MM.1S (cell line): ENCODE measurements around the gene CEP68.

Experiments used
- DNase-seq: peaks from one replicate; pipeline ENCODE4 v3.0.0-alpha.2; 2015
- H2AFZ ChIP-seq: fragments of 300-600 bp; sonication (generic); 2 replicates; pipeline ENCODE4 v1.6.0; 2016; ENCODE audit warnings: antibody characterized with exemption, low read length
- H3F3A ChIP-seq: fragments of 300-600 bp; sonication (generic); 2 replicates; pipeline ENCODE4 v1.6.1; 2016; ENCODE audit warnings: mild to moderate bottlenecking, antibody characterized with exemption, low read length, moderate library complexity, mixed read lengths; ENCODE audit not compliant: insufficient read depth
- H3K27ac ChIP-seq: fragments of 300-600 bp; sonication (generic); 2 replicates; pipeline ENCODE4 v1.5.1; 2016; ENCODE audit warnings: mild to moderate bottlenecking, low read length
- H3K27me3 ChIP-seq: fragments of 300-600 bp; sonication (generic); replicated peaks from 2 replicates; pipeline ENCODE4 v1.6.0; 2016; ENCODE audit warnings: low read length; ENCODE audit not compliant: insufficient read depth
- H3K36me3 ChIP-seq: fragments of 300-600 bp; sonication (generic); replicated peaks from 2 replicates; pipeline ENCODE4 v1.6.1; 2016; ENCODE audit warnings: mild to moderate bottlenecking, low read length, mixed read lengths; ENCODE audit not compliant: insufficient read depth
- H3K4me1 ChIP-seq: fragments of 300-600 bp; sonication (generic); 2 replicates; pipeline ENCODE4 v1.6.1; 2016; ENCODE audit warnings: low read length, mixed read lengths
- H3K4me2 ChIP-seq: fragments of 300-600 bp; sonication (generic); 2 replicates; pipeline ENCODE4 v1.6.0; 2016; ENCODE audit warnings: low read depth, low read length
- H3K4me3 ChIP-seq: fragments of 300-600 bp; sonication (generic); 2 replicates; pipeline ENCODE4 v1.5.1; 2016; ENCODE audit warnings: low read length, mixed read lengths
- H3K79me2 ChIP-seq: fragments of 300-600 bp; sonication (generic); 2 replicates; pipeline ENCODE4 v1.6.1; 2016; ENCODE audit warnings: mixed run types, low read length, mixed read lengths
- H3K9ac ChIP-seq: fragments of 300-600 bp; sonication (generic); 2 replicates; pipeline ENCODE4 v1.6.1; 2016; ENCODE audit warnings: low read length, mixed read lengths
- H3K9me2 ChIP-seq: fragments of 300-600 bp; sonication (generic); replicated peaks from 2 replicates; pipeline ENCODE4 v1.6.1; 2016; ENCODE audit warnings: mild to moderate bottlenecking, low read length, mixed read lengths; ENCODE audit not compliant: insufficient read depth
- H3K9me3 ChIP-seq: fragments of 300-600 bp; sonication (generic); replicated peaks from 2 replicates; pipeline ENCODE4 v1.6.1; 2016; ENCODE audit warnings: mild to moderate bottlenecking, low read length, mixed read lengths; ENCODE audit not compliant: insufficient read depth
- H4K20me1 ChIP-seq: fragments of 300-600 bp; sonication (generic); 2 replicates; pipeline ENCODE4 v1.6.1; 2016; ENCODE audit warnings: mild to moderate bottlenecking, low read length, moderate library complexity, mixed read lengths; ENCODE audit not compliant: insufficient read depth
- EZH2 ChIP-seq: fragments of 300-600 bp; sonication (generic); optimal IDR thresholded peaks from 2 replicates; pipeline ENCODE3; 2017; ENCODE audit warnings: low read depth, mild to moderate bottlenecking, antibody characterized with exemption, low read length, mixed read lengths
- EZH2phosphoT487 ChIP-seq: fragments of 300-600 bp; sonication (generic); IDR thresholded peaks from 2 replicates; pipeline ENCODE4 v1.6.1; 2018; ENCODE audit warnings: antibody characterized with exemption, low read length
- TF ChIP-seq, protein P1 (sequence below): fragments of 300-600 bp; sonication (generic); IDR thresholded peaks from 2 replicates; pipeline ENCODE4 v1.5.1; 2016; ENCODE audit warnings: antibody characterized with exemption, low read length, mixed read lengths

CEP68 gene

DNA sequence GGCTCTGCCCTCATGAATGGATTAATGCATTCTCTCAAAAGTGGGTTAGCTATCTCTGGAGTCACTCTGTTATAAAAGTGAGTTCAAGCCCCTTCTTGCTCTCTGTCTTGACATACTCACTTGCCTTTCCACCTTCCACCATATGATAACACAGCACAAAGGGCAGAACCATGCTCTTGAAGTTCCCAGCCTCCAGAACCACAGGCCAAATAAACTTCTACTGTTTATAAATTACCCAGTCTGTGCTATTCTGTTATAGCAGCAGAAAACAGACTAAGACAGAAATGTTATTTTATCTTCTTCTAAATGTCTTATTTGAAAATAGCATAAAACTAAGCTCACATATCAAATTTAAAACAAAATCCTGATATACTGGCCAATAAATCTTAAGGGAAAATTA lies 58.7 kb downstream of the CEP68 start:
- DNase-seq, result no peak
- H3K4me2 ChIP-seq, result no peak overlapping the region
- H3K4me1 ChIP-seq, result no peaks in the 10 kb centered on the region
- H3K36me3 ChIP-seq, result no peaks in the 10 kb centered on the region
- no peak overlapping the region for H2AFZ ChIP-seq
- no peak overlapping the region for H3K27ac ChIP-seq
- no peaks in the 10 kb centered on the region for H3F3A ChIP-seq
- H3K9me2 ChIP-seq, result no peaks in the 10 kb centered on the region
- H3K9ac ChIP-seq, result no peak overlapping the region
- peaks cover 99% of the 10 kb centered on the region for H3K79me2 ChIP-seq
- H3K27me3 ChIP-seq, result no peaks in the 10 kb centered on the region
- H4K20me1 ChIP-seq, result peaks cover 60% of the 10 kb centered on the region
- no peak for TF ChIP-seq EZH2
- TF ChIP-seq, protein P1, sequence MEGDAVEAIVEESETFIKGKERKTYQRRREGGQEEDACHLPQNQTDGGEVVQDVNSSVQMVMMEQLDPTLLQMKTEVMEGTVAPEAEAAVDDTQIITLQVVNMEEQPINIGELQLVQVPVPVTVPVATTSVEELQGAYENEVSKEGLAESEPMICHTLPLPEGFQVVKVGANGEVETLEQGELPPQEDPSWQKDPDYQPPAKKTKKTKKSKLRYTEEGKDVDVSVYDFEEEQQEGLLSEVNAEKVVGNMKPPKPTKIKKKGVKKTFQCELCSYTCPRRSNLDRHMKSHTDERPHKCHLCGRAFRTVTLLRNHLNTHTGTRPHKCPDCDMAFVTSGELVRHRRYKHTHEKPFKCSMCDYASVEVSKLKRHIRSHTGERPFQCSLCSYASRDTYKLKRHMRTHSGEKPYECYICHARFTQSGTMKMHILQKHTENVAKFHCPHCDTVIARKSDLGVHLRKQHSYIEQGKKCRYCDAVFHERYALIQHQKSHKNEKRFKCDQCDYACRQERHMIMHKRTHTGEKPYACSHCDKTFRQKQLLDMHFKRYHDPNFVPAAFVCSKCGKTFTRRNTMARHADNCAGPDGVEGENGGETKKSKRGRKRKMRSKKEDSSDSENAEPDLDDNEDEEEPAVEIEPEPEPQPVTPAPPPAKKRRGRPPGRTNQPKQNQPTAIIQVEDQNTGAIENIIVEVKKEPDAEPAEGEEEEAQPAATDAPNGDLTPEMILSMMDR, result no peak
- no peak for TF ChIP-seq EZH2phosphoT487
- H3K9me3 ChIP-seq, result no peaks in the 10 kb centered on the region
- no peak overlapping the region for H3K4me3 ChIP-seq

DNA sequence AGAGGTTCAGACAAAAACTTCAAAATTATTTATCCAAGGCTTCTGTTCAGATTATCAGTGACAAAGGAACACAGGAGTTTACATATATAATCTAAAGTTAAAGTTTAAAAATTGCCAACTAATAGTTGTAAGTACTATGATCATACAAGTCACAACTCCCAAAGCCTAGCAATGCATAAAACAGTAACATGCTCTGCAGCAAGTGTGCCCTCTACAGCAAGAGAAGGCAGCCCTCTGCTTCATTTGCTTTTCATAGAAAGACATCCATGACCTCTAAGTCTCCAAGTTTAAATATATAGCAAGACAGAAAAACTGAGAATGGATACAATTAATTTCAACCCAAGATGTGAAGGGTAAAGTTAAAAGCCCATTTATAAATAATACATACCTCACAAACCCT lies 60.4 kb downstream of the CEP68 start:
- TF ChIP-seq, protein P1, result no peak
- TF ChIP-seq EZH2 (no peak), EZH2phosphoT487 (no peak)
- Histone ChIP-seq H3F3A (no peaks in the 10 kb centered on the region), H3K4me1 (no peaks in the 10 kb centered on the region), H3K27ac (no peak overlapping the region), H3K79me2 (peaks cover 99% of the 10 kb centered on the region), H3K9me2 (no peaks in the 10 kb centered on the region), H3K36me3 (no peaks in the 10 kb centered on the region), H3K9me3 (no peaks in the 10 kb centered on the region), H3K9ac (no peak overlapping the region), H3K4me2 (no peak overlapping the region), H3K4me3 (no peak overlapping the region), H2AFZ (no peak overlapping the region), H3K27me3 (no peaks in the 10 kb centered on the region), H4K20me1 (peaks cover 69% of the 10 kb centered on the region)
- no peak for DNase-seq

DNA sequence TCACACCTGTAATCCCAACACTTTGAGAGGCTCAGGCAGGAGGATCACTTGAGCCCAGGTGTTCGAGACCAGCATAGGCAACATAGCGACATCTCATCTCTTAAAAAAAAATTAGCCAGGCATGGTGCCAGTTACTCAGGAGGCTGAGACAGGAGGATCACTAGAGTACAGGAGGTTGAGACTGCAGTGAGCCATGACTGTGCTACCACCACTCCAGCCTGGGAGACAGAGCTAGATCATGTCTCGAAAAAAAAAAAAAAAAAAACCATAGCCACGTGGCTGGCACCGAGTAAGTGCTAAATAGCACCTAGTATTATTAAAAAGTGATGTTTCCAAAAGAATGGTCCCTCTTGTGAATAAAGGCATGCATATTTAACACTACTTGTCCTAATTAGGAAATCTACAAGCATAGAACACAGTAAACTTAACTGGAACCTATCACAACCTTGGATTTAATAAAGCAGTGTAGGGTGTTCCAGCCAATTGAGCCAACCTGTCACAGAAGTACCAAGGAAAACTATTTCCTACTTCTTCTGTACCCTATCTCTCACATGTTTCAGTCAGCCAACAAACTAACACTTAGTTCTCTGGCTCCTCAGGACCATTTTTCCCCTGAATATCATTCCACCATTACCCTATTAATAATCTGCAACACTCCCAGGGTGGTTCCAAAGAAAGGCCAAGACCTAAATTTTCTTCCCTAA lies 64.9 kb downstream of the CEP68 start:
- Histone ChIP-seq H3K9me2 (no peaks in the 10 kb centered on the region), H3K4me1 (no peaks in the 10 kb centered on the region), H3K9me3 (no peaks in the 10 kb centered on the region), H3K9ac (no peak overlapping the region), H4K20me1 (peaks cover 61% of the 10 kb centered on the region), H3F3A (no peaks in the 10 kb centered on the region), H3K27me3 (no peaks in the 10 kb centered on the region), H3K27ac (no peak overlapping the region), H3K4me3 (no peak overlapping the region), H3K4me2 (no peak overlapping the region), H3K79me2 (peaks cover 100% of the 10 kb centered on the region), H3K36me3 (no peaks in the 10 kb centered on the region), H2AFZ (no peak overlapping the region)
- TF ChIP-seq, protein P1, result no peak
- DNase-seq, result no peak
